Tibial nerve (tissue), 4 donors: ENCODE measurements around the gene STYXL1.
"Not testable (repeated sequence)": the region's sequence is repeated elsewhere in the genome, so short reads cannot be mapped to it uniquely, and the experiment has no call there.

Experiments used
- EP300 ChIP-seq, 2 donors: sonication (generic); formaldehyde crosslinking; IDR thresholded peaks; one replicate each; pipeline ENCODE4 v1.6.1; 2017; ENCODE audit warnings: antibody characterized with exemption in 2 of 2, mild to moderate bottlenecking in 1 of 2
- POLR2A ChIP-seq, 2 donors: fragments of 450-650 bp; IDR thresholded peaks; one replicate each; pipeline ENCODE4 v1.6.1; 2017; ENCODE audit warnings: antibody characterized with exemption in 2 of 2, mild to moderate bottlenecking in 2 of 2, moderate library complexity in 2 of 2
- TF ChIP-seq, protein P1 (sequence below), 5 experiments: fragments of 200-600 bp in 3 of 5; fragments of 450-650 bp in 2 of 5; sonication (generic) in 3 of 5; IDR thresholded peaks; one replicate each; pipeline ENCODE4 v1.5.1; 2016 to 2019; ENCODE audit warnings: antibody characterized with exemption in 5 of 5, mild to moderate bottlenecking in 3 of 5, moderate library complexity in 2 of 5

DNA sequence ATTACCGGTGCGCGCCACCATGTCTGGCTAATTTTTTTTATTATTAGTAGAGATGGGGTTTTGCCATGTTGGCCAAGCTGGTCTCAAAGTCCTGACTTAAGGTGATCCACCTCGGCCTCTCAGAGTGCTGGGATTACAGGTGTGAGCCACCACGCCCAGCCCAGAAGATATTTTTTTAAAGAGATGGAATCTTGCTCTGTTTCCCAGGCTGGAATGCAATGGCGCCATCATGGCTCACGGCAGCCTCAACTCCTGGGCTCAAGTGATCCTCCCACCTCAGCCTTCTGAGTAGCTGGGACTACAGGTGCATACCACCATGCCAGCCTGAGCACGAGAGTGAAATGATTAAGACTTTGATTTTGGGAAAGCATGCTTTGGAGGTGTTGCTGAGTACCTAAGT is 4.9 kb upstream of the STYXL1 start:
- TF ChIP-seq POLR2A, EP300 (IDR thresholded peaks at IDR 0.05): not testable (repeated sequence)
- TF ChIP-seq, protein P1, sequence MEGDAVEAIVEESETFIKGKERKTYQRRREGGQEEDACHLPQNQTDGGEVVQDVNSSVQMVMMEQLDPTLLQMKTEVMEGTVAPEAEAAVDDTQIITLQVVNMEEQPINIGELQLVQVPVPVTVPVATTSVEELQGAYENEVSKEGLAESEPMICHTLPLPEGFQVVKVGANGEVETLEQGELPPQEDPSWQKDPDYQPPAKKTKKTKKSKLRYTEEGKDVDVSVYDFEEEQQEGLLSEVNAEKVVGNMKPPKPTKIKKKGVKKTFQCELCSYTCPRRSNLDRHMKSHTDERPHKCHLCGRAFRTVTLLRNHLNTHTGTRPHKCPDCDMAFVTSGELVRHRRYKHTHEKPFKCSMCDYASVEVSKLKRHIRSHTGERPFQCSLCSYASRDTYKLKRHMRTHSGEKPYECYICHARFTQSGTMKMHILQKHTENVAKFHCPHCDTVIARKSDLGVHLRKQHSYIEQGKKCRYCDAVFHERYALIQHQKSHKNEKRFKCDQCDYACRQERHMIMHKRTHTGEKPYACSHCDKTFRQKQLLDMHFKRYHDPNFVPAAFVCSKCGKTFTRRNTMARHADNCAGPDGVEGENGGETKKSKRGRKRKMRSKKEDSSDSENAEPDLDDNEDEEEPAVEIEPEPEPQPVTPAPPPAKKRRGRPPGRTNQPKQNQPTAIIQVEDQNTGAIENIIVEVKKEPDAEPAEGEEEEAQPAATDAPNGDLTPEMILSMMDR (IDR thresholded peaks at IDR 0.05), result not testable (repeated sequence)
